ENCODE measurements around the gene ZNF638.

DNA sequence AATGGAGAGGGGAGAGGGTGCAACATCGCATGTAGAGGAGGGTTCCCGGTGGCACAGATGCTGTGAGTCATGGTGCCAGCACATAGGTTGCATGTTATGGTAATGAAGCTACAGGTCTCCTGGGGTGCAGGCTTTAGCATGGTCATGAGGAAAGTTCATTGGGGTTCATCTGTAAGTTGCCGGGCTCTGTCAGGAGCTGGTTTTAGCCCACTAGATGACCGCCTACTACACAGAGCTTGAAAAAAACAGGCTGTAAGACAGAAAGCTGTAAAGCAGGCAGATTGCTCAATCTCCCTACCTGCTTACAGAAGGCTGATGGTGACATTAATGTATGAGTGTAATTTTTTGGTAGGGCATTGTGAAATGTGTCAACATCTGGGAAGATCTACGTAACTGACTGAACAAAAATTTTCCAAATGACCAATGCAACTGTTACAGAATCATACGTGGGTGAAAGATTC lies 145.7 kb downstream of the ZNF638 start:
- TF ChIP-seq, protein P1, sequence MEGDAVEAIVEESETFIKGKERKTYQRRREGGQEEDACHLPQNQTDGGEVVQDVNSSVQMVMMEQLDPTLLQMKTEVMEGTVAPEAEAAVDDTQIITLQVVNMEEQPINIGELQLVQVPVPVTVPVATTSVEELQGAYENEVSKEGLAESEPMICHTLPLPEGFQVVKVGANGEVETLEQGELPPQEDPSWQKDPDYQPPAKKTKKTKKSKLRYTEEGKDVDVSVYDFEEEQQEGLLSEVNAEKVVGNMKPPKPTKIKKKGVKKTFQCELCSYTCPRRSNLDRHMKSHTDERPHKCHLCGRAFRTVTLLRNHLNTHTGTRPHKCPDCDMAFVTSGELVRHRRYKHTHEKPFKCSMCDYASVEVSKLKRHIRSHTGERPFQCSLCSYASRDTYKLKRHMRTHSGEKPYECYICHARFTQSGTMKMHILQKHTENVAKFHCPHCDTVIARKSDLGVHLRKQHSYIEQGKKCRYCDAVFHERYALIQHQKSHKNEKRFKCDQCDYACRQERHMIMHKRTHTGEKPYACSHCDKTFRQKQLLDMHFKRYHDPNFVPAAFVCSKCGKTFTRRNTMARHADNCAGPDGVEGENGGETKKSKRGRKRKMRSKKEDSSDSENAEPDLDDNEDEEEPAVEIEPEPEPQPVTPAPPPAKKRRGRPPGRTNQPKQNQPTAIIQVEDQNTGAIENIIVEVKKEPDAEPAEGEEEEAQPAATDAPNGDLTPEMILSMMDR (IDR thresholded peaks at IDR 0.05; ENCODE audit: low read depth, low read length): no peak
- no peak for TF ChIP-seq EZH2phosphoT487 (IDR thresholded peaks at IDR 0.05; ENCODE audit: low read depth)

Data from OCI-LY3 (cell line).